ENCODE measurements around the gene LIF.

LIF gene

DNA sequence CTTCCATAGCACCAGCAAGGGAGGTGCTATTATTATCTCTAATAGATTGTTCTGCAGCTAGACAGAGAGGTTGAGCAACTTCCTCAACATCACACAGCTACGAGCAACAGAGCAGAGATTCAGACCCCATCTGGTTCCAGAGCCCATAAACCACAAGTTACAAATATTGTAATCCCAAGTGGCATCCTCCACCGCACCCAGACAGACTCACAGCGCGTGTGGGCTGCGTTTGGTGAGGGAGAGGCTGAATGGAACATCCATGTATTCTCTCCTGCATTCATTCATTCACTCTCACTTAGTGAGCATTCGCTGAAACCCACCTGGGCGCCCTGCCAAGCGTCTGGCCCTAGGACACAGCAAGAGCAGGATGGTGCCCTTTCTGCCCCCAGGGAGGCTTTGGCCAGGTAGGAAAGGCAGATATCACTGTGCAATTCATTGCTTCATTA, 33.5 kb downstream of the LIF start:
- no peak for DNase-seq (ENCODE audit: low spot score)
- in situ Hi-C loops (cut with MboI; ENCODE audit: low pct_unique_long_range_greater_than_20kb, low sequenced_read_pairs, unreplicated experiment), result no loop called here
- no peak for TF ChIP-seq CTCF (IDR thresholded peaks at IDR 0.05; ENCODE audit: extremely low read depth, insufficient read depth, missing control alignments)

GRCh38 chr22:30212363-30212995, 34.1 kb downstream of the LIF start:
- no peak for DNase-seq (ENCODE audit: low spot score)
- in situ Hi-C loops (cut with MboI; ENCODE audit: low pct_unique_long_range_greater_than_20kb, low sequenced_read_pairs, unreplicated experiment), result no loop called here
- TF ChIP-seq CTCF (IDR thresholded peaks at IDR 0.05; ENCODE audit: extremely low read depth, insufficient read depth, missing control alignments), result no peak

DNA sequence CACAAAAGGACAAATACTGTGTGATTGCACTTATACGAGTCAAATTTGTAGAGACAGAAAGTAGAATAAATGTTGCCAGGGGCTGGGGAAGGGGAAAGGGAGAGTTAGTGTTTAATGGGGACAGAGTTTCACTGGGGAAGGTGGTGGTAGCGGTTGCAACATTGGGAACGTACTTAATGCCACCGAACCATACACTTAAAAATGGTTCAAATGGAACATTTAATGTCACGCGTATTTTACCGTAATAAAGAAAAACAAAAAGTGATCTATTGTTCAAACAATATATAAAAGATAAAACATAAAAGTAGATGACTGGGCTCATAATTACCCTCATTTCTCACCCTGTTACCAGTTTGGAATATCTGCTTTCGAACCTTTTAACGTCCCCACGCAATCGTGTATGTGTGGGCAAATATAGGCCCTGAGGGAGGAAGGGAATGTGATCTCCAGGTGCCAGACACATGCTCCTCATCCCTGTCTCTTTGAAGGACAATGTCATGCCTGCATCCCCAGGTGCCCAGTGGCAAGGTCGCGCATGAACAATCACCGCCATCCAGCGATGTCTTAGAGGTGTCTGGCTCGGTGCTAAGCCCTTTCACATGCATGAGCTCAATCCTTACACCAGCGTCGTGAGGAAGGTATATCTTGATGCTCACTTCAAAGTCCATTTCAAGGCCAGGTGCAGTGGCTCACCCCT, 35.3 kb downstream of the LIF start:
- no peak for TF ChIP-seq CTCF (IDR thresholded peaks at IDR 0.05; ENCODE audit: extremely low read depth, insufficient read depth, missing control alignments)
- in situ Hi-C loops (cut with MboI; ENCODE audit: low pct_unique_long_range_greater_than_20kb, low sequenced_read_pairs, unreplicated experiment), result no loop called here
- no peak for DNase-seq (ENCODE audit: low spot score)

DNA sequence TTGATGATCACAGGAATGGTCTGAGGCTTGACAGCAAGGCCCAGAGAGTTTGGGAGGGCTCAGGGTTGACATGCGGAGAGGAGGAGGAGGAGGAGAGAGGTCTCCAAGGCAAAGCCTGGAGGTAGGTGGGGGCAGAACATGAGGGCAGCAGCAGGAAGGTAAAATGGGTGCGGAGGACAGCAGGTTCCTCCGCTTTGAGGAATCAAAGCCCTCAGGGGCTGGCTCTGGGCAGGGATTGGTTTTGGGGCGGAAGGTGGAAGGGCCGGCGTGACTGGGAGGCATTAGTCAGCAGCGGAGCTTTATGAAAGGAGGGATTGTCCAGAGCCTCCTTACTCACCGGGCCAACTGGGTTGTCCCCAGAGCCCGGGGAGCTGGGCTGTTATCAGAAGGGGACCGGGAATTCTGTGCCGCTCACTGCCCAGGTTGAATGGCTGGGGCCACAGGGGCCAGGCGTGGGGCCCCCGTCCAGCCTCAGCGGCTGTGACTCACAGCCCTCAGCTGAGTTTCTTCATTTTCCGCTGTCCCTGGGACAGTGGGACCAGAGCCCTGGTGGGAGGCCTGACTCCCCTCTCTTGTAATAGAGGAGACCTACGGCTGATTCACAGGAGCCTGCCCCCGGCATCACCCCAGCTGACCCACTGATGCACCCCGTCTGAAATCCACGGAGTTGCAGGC, 36.2 kb downstream of the LIF start:
- in situ Hi-C loops (cut with MboI; ENCODE audit: low pct_unique_long_range_greater_than_20kb, low sequenced_read_pairs, unreplicated experiment), result no loop called here
- DNase-seq (ENCODE audit: low spot score), result peak; percentile 2
- no peak for TF ChIP-seq CTCF (IDR thresholded peaks at IDR 0.05; ENCODE audit: extremely low read depth, insufficient read depth, missing control alignments)

DNA sequence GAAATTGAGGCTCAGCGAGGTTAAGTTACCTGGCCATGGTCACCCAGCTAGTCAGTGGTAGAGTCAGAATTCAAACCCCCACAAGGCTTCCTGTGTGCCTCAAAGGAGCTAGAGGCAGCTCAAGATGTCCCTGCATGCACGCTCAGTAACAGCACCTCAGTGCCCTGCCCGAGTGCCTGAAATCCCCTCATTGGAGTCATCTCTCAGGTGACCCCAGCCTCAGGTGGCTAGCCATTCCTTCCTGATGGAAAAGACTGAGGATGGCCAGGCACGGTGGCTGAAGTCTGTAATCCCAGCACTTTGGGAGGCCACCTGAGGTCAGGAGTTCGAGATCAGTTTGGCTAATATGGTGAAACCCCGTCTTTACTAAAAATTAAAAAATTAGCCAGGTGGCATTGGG, 36.9 kb downstream of the LIF start:
- in situ Hi-C loops (cut with MboI; ENCODE audit: low pct_unique_long_range_greater_than_20kb, low sequenced_read_pairs, unreplicated experiment), result no loop called here
- peak; percentile 8 for DNase-seq (ENCODE audit: low spot score)
- TF ChIP-seq CTCF (IDR thresholded peaks at IDR 0.05; ENCODE audit: extremely low read depth, insufficient read depth, missing control alignments), result no peak

DNA sequence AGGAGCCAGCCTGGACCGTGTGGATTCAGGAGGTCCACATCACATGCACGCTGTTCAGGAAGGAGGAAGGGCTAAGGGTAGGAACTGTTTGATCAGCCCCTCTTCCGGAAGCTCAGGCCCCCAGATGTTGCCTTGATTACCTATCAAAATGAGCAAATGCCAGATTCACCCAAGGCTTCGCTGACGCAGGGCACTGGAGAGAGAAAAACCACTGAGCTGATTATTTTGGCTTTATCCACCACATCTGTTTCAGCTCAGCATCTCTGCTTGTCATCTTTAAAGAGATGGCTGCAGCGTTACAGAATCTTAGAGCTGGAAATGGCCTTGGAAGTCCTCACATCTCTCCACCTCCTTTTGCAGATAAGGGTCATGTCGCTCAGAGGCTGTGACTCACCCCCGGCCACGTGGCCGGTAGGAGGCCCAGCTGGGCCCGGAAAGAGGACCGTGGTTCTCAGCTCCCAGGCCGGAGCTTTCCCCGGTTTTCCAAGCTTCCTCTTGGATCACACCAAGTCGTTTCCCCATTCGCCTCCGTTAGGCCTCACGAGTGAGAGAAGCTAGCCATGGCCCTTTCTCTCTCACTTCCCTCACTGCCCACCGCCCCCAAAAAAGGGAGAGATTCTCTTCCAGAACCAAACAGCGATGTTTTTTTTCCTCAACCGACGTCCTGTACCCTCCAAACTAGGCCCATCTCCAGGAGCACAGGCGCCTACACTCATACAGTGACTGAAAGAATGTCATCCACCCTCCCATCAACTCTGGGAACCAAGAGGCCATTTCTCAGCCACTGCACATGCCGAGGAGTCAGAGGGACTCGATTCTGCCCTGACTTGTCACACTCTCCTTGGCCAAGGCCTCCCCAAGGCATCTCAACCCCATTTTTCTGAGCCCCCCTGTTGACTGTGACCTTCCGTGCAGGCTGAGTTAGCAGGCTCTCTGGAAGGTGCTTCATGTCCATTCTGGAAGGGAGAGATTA, 37.6 kb downstream of the LIF start:
- TF ChIP-seq CTCF (IDR thresholded peaks at IDR 0.05; ENCODE audit: extremely low read depth, insufficient read depth, missing control alignments), result no peak
- in situ Hi-C loops (cut with MboI; ENCODE audit: low pct_unique_long_range_greater_than_20kb, low sequenced_read_pairs, unreplicated experiment), result no loop called here
- DNase-seq (ENCODE audit: low spot score), result peak; percentile 9
